Measurements from ENCODE around the gene PECR. TPM values are rescaled to one million over a fixed set of nuclear protein-coding genes. Genes with fewer than 3 reads are reported as not detected.

Gene PECR
- total and polyA plus RNA-seq, 2 of the 13 experiments (the other 11 are each of a cell fraction or from before 2014, with no cell fraction given) = 151 to 153 TPM

DNA sequence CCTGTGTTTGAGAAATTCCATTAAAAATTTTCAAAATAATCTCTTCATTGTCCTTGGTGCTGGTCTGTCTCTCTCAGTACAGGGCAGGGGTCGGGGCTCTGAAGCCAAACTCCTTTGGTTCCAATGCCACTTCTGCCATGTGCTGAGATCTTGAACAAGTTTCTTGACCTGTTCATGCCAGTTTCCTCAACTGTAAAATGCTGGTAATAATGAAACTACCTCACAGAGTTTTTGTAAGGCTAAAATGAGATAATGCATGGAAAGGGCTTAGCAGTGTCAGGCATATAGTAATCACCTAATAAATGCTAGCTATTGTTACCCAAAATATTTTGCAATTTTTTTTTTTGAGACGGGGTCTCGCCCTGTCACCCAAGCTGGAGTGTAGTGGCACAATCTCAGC is 51.4 kb downstream of the PECR start:
- ChIA-PET POLR2A (no interaction called here), CTCF (ENCODE audit: low intra/inter-chr PET ratio, low total read pairs) (no interaction called here)
- BruUV-seq (replicated peaks) = no TSS peak
- WGBS (ENCODE audit: low lambda C conversion rate) = 95% methylated on average over 3 of the region's 3 CpGs
- Histone ChIP-seq H3K79me2 (ENCODE audit: insufficient read depth, low read length) (no peaks in the 10 kb centered on the region), H3K27me3 (ENCODE audit: control insufficient read depth in 1 of 2, insufficient read depth in 2 of 2, low read length in 2 of 2) (no peaks in the 10 kb centered on the region), H2AFZ (ENCODE audit: low read length) (no peak overlapping the region), H3K36me3 (replicated peaks in 1 of 2; ENCODE audit: control insufficient read depth in 1 of 2, insufficient read depth in 2 of 2, low read length in 2 of 2) (peaks cover 18 to 53% of the 10 kb centered on the region in 2 experiments), H3K4me3 (replicated peaks in 1 of 3; ENCODE audit: insufficient read depth in 1 of 3, low read depth in 2 of 3, low read length in 3 of 3) (no peak overlapping the region), H3K9me3 (ENCODE audit: low read length) (no peaks in the 10 kb centered on the region), H3K27ac (ENCODE audit: extremely low read length, insufficient read depth, low read length) (no peak overlapping the region), H3K9ac (ENCODE audit: insufficient read depth, low read depth, low read length) (no peak overlapping the region), H3K4me1 (ENCODE audit: insufficient read depth, low read length) (no peaks in the 10 kb centered on the region), H3K4me2 (ENCODE audit: low read depth, low read length) (no peak overlapping the region), H4K20me1 (ENCODE audit: insufficient read depth, low read length) (peaks cover 5% of the 10 kb centered on the region)
- FAIRE-seq (no peak), DNase-seq (ENCODE audit: low spot score) (no peak), ATAC-seq (no peak)
- TF ChIP-seq RXRA (CRISPR knock-in tag; IDR thresholded peaks at IDR 0.05) = no peak
- no peak for TF ChIP-seq GLMP (CRISPR knock-in tag; IDR thresholded peaks at IDR 0.05; ENCODE audit: borderline replicate concordance)
- no peak for TF ChIP-seq KAT8 (CRISPR knock-in tag; IDR thresholded peaks at IDR 0.05)
- no peak for TF ChIP-seq ATRX (CRISPR knock-in tag; IDR thresholded peaks at IDR 0.05; ENCODE audit: borderline replicate concordance)
- no peak for TF ChIP-seq KIAA2018 (CRISPR knock-in tag; IDR thresholded peaks at IDR 0.05; ENCODE audit: borderline replicate concordance)
- no peak for TF ChIP-seq ZNF800 (CRISPR knock-in tag; IDR thresholded peaks at IDR 0.05)
- no peak for TF ChIP-seq RCOR2 (CRISPR knock-in tag; IDR thresholded peaks at IDR 0.05)
- TF ChIP-seq MTF2 (CRISPR knock-in tag; IDR thresholded peaks at IDR 0.05; ENCODE audit: borderline replicate concordance) = no peak
- TF ChIP-seq SP2 (CRISPR knock-in tag; IDR thresholded peaks at IDR 0.05) = no peak
- in situ Hi-C loops (cut with HindIII; ENCODE audit: extremely low pct_ligation_motif_present, low pct_unique_long_range_greater_than_20kb) = no loop called here
- intact Hi-C loops (cut with micrococcal nuclease; ENCODE audit: unreplicated experiment) = no loop called here
